Limb (tissue), 2 donors: ENCODE measurements around the gene CLPX.
A peak's percentile ranks its signal among the peaks of the same experiment; 100 is the strongest.
"Not testable (repeated sequence)": the region's sequence is repeated elsewhere in the genome, so short reads cannot be mapped to it uniquely, and the experiment has no call there.

Source experiments
- DNase-seq, 2 donors: peaks; one replicate each; pipeline ENCODE4 v3.0.0-alpha.2; 2016; ENCODE audit errors: extremely low spot score in 2 of 2

Gene CLPX

DNA sequence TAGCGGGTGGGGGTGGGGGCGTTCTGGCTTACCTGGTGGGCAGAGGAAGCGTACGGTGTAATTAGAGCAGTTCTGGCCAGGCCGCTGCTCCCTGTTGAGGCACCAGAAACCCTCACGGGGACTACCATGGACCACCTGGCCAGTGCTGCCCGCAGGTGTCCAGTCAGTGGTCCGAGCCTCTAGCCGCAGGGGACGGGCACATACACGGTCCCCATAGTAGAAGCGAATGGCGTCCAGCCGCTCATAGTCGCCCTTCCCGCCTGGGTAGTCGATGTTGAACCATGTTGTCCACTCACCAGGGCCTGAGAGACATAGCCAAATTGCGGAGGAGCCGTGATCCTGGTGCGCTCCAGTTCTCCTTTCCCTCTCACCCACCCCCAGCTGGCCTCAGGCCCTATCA, 21.6 kb upstream of the CLPX start:
- no peak for DNase-seq

DNA sequence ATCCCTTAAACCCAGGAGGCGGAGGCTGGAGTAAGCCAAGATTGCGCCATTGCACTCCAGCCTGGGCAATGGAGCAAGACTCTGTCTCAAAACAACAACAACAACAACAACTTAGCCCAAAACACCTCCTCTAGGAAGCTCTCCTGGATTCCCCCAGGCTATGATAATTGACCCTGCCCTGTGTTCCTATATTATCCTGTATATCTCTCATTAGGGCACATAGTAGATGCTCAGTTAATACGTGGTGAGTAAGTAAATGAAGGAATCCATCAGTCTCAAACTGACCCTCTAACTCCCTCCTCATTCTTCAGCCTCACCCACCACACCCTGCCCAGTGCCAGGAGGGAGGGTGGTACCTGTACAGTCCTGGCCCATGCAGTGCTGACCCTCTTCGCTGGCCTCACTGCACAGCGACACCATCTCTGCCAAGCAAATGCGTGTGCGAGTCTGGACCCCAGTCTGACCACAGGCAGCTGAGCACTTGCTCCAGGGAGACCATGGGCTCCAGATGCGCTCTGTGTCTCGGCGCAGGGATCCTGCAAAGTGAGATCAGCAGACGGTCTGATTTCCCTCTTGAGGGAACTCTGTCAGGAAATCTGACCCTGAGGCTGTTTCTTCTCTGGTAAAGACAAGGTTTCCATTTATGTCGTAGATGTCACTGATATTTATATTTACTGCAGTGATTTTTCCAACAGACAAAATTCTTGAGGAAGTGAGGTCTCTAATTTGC, 20.0 kb upstream of the CLPX start:
- DNase-seq = no peak

DNA sequence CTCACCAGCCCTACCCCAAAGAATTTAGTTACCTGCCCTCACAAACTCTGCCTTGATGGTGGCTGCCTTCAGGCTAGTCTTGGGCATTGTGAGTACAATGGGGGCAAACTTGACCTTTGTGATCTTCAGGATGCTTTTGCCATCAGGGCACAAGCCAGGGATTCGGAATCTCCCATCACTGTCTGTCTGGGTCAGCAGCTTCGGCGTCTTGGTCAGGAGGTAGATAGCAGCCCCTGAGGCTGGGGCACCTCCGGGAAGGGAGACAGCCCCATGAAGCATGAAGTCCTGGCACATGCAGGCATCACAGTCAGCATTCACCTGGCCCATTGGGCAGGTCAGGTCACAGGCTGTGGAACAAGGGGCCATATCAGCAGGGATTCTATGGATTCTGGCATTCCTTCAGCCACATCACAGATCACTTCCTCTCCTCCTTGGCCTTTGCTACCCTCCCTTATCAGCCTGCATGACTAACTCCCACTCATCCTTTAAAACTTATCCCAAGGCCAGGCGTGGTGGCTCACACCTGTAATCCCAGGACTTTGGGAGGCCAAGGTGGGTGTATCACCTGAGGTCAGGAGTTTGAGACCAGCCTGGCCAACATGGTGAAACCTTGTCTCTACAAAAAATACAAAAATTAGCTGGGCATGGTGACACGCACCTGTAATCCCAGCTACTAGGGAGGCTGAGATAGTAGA, 19.2 kb upstream of the CLPX start:
- no peak for DNase-seq

DNA sequence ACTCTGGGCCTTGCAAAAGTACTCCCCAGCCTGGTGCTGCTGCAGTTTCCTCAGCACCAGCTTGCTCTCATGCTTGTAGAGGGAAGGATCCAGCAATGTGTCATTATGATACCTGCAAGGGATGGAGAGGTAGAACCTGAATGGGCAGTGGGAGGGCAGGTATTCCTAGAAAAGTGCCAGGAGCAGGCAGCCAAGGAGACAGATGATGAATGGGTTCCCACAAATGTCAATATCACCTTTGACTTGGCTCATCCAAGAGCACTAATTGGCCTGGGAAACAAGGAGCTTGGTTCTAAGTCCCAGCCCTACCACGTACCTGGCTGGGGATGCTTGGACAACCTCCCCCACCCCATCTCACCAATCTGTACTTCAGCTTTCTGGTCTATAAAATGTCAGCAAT, 16.8 kb upstream of the CLPX start:
- no peak for DNase-seq

GRCh38 chr15:65198571-65198970, 13.4 kb upstream of the CLPX start:
- DNase-seq = no peak

GRCh38 chr15:65197337-65197645, 12.1 kb upstream of the CLPX start:
- DNase-seq = no peak

DNA sequence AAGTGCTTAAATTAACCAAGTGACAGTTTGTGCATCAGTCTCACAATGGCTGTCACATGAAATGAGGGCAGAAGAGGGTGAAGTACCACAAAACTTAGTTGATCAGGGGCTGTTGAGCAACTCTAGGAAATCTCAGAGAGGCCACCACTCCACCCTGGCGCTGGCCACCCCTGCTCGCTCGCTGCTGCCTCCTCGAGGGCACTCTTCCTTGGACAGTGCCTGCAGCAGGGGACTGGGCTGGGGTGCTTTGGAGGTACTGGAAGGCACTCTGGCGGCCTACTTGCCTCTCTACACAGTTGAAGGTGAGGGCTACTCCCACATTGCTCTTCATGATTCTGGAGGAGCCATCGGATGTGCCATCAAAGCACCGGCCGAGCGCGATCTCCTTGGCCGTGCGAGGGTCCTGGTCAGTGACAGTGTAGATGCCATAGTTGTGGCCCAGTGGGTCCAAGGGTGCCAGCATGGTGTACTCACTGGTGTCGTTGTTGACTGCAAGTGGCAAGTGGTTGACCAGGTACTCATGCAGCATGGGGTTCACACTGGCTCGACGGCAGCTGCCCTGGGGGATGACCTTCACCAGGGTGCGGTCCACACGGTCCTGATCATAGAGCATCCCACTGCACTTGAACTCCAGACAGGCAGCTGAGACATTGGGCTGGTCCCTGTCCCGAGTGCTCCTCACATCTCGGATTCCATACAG, 11.6 kb upstream of the CLPX start:
- DNase-seq = no peak

DNA sequence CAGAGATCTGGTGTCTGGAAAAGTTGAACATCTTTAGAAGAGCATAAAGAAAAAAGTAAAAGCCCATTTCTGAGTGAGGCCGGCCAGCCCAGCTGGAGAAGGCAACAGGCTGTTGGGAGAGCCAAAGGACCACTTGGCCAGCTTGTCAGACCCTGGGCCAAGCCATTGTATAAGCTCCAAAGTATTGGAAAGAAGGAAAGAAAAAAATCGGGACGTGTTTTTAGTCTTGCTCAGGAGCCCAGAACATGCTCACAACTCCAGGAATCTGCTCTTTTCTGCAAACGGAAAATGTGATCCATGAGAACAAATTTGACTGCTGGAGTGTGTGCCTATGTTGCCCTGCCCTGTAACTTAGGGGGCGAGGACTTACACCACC, 10.4 kb upstream of the CLPX start:
- peak in 1 of 2 donors; percentile 49 for DNase-seq

GRCh38 chr15:65194826-65195547, 9.8 kb upstream of the CLPX start:
- DNase-seq = peak in 1 of 2 donors; percentile 38

DNA sequence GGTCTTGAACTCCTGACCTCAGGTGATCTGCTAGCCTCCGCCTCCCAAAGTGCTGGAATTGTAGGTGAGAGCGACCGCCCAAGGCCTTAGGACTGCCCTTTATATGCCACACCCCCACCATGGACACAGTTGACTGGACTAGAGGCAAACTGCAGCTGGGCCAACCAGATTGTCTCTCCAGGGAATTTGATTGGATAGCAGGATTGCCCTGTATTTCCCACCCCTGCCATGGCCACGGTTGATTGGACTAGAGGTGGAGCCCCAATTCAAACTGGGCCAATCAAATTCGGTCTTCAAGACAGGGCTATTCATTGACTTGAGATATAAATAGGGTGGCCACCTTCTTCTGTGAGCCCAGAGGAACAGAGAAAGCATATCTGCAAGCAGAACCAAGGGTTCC, 6.9 kb upstream of the CLPX start:
- no peak for DNase-seq

DNA sequence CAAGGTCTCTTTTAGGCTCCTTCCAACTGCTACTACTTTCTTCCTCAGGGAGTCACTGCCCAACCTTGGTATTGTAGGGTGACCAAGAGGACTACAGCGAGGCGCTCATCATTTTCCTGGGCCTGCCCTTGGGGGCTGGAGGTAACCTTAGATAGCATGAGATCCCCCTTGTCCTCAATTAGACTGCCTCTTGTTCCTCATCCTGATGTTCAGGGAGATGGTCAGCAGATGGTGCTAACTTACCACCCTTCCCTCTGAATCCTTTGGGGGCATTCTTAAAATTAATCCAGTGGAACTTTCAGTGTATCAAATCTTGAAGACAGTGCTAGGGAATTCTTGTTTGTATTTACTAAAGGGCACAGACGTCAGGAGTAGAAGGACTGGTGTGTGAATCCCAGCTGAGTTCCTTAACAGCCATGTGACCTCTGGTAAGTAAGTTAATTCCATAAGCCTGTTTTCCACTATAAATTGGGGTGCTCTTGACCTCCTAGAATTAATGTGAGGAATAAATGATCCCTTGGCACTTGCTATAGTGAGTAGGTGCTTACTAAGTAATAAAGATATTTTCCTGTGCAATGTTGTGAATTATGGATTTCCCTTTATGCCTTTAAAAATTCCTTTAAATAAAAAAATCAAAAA, 4.1 kb upstream of the CLPX start:
- DNase-seq = peak; percentile 69 to 76

- not testable (repeated sequence) for DNase-seq
Observed at GRCh38 chr15:65188472-65188871, 3.3 kb upstream of the CLPX start.

- peak in 1 of 2 donors; percentile 74 for DNase-seq
Observed at GRCh38 chr15:65184305-65184867, 756 bp downstream of the CLPX start.

DNA sequence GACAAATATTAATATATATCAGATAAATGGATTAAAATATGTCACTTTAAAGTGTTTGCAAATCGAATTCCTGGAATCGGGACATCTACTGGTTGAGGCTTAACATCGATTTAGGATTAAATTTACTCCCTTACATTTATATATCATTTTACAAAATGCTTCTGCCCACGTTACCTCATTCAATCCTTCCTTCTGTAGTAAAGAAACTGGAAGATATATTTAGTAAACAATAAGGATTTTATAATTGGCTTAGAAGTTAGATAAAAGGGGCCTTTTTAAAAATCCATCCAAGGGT, 1.3 kb downstream of the CLPX start:
- no peak for DNase-seq

- DNase-seq = no peak
Observed at GRCh38 chr15:65182538-65182937, 2.6 kb downstream of the CLPX start.

- DNase-seq = not testable (repeated sequence)
Observed at GRCh38 chr15:65181582-65182353, 3.4 kb downstream of the CLPX start.

DNA sequence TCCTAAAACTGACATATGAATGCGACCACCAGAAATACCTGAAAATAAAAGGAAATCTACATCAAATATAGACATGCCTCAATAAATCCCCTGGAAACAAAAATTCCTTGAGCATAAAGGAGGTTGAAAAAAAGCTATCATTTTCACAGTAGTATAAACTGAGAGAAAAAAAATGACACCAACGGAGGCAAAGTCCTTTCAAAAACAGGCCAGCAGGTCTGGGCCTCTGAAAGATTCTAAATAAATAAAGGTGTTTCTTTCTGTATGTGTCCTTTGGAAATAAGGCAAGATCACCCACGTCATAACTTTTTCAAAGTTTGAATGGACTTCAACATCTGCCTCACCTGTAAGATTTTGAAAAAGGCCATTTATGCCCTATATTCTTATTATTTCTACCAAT, 5.0 kb downstream of the CLPX start:
- no peak for DNase-seq

DNA sequence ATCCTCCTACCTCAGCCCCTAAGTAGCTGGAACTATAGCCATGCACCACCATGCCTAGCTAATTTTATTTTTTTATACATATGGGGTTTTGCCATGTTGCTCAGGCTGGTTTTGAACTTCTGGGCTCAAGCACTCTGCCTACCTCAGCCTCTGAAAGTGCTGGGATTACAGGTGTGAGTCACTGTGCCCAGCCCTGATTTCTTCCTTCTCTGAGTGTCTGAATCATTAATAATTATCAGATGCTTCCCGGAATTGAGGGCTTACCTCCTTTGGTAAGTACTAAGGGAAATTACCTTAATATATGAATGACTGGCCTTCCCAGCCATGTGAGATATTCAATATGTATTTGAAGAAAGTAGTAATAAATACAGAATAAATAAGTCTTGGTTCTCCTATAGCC, 7.2 kb downstream of the CLPX start:
- DNase-seq = no peak

GRCh38 chr15:65176056-65176455, 9.1 kb downstream of the CLPX start:
- DNase-seq = no peak

DNA sequence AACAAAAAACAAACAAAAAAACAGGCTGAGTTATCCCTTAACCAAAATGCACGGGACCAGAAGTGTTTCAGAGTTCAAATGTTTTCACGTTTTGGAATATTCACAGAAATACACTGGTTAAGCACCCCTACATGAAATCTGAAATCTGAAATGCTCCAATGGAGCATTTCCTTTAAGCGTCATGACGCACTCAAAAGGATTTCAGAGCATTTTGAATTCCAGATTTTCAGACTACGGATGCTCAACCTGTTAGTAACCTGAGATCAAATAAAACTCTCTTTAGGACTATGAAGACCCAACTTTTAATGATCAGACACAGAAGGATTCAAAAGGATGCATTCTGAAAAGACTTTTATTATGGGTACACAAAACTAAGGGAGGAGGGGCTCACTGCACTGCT, 9.6 kb downstream of the CLPX start:
- DNase-seq = no peak

DNA sequence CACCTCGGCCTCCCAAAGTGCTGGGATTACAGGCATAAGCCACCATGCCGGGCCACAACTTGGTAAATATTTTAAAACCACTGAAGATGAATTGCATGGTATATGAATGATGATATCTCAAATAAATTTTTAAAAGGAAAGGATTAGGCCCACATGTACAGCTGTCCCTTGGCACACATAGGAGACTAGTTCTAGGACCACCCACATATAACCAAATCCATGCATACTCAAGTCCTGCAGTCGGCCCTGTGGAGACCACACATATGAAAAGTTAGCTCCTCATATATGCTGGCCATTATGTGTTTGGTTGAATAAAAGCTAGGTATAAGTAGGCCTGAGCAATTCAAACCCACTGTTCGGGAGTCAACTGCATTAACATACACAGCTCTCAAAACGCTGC, 10.6 kb downstream of the CLPX start:
- no peak for DNase-seq
